NCI-H2227 (cell line): ENCODE data around the gene CDC5L.
A peak's percentile ranks its signal among the peaks of the same experiment; 100 is the strongest.

Source experiments
- DNase-seq: peaks from one replicate; lab custom pipeline; 2025; ENCODE audit not compliant: unreplicated experiment; lab: John Stamatoyannopoulos, UW

CDC5L gene

DNA sequence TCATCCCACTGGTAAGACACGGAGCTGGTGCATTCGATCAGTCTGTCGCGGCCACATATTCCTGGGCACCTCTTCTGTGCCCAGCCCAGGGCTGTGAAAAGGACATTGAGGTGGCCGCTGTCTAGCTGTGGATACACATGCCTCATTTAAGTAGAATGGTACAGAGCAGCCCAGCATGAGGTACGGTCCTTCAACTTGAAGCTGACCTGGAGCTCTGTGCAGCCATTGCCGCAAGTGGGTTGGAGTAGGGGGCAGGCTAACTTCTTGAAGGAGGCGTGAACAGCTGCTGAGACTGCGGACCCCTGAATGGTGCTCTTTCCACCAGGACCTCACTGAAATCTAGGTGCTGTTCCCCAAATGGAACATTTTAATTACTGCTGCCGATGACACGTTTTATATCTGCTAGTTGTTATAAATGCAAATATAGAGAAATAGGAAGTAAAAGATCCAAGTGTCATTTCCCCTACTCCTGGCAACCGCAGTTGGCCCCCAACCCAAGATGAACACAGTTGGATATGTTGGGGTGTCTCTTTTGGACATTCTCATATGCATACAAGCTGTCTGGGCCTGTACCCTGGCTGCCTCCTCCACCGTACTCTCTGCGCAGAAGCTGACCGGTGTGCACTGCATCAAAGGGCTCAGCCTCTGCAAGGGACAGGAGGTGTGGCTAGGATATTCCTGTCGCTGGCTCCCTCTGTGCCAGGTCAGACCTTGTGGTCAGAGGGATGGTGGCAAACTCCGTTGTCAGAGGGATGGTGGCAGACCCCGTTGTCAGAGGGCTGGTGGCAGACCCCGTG, 86.1 kb downstream of the CDC5L start:
- no peak for DNase-seq

DNA sequence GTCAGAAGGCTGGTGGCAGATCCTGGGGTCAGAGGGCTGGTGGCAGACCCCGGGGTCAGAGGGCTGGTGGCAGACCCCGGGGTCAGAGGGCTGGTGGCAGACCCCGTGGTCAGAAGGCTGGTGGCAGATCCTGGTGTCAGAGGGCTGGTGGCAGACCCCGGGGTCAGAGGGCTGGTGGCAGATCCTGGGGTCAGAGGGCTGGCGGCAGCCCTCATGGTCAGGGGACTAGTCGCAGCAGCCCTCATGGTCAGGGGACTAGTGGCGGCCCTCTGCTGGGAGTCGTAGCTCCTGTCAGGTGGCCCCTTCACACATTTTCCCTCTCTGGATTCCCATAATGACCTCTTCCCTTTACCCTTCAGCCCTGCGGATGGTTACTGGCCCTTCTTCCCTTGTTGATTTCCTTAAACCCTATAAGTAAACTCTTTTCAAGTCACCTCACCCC, 86.7 kb downstream of the CDC5L start:
- DNase-seq: no peak

DNA sequence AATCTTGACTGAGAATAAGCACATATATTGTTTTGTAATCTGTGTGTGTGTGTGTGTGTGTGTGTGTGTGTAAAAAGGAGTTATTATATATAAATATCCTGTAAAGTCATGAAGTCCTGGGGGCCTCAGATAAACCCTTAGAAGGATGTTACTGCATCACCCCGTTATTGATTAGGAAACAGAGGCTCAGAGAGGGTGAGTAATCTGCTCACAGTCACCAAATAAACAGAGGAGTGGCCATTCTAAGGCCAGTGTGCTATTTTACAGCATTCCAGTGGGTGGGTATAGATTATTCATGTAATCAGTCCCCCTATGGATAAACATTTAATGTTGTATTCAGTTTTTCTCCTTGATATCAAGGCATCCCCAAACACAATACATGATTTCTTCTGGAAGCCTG, 87.1 kb downstream of the CDC5L start:
- no peak for DNase-seq

DNA sequence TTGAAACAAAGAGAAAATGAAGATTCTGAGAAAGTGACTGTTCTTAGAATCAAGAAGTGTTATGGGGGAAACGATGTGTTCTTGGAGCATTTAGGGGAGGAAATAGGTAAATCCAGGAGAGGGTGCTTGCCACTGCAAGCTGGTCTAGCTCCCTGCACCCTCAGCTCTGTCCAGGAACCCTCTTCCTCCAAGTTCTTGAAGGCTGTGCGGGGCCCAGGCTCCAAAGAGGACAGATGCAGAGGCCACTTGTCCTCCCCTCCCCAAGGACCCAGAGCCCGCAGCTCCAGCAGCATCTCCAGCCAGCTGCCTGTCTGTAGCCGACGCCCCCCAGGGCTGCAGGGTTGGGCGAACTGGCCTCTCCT, 87.9 kb downstream of the CDC5L start:
- DNase-seq: no peak

DNA sequence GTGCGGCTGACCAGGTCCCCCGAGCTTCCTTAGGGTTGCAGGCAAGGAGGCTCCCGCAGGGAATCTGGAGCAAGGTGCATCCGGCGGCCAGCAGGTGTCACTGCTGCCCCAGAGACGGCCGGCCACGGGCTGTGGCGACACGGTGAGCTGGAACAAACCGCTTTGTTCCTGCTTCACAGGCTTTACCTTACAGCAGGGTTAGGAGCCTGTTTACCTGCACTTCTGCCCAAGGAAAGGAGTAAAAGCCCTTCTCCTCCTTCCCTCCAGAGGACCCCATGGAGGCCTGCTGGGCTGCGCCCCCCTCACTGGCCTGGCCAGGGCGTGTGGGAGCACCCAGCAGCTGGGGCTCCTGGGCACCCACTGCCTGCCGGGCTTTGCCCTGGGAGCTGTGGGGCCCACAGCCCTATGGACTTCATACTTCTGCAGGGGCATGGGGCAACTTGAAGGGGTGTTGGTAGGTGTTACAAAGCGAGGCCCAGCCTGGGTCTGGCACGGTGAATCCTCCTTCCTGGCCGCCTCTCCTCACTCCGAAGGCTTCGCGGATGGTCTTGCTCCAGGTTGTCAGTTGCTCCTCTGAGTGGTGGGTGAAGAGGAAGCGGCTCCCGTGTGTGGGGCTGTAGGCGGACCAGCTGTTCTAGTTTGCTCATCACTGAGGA, 88.4 kb downstream of the CDC5L start:
- DNase-seq: peak; percentile 85

DNA sequence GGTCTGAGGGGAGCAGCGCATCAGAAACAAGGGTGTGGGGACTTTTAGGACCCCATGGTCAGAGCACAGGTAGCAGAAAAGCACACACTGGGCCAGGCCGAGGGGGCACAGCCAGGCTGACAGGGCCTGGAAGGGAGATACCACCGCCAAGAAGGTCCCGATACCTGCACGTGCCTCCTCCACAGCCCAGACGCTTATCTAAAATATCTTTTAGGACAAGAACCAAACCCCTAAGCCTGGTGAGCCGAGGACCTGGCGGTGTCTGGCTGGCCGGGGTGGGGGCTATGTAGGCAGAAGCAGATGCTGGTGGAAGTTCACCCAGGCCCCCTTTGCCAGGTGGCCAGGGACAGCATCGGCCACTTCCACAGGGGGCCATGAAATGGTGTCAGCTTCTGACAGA, 89.3 kb downstream of the CDC5L start:
- DNase-seq: no peak

DNA sequence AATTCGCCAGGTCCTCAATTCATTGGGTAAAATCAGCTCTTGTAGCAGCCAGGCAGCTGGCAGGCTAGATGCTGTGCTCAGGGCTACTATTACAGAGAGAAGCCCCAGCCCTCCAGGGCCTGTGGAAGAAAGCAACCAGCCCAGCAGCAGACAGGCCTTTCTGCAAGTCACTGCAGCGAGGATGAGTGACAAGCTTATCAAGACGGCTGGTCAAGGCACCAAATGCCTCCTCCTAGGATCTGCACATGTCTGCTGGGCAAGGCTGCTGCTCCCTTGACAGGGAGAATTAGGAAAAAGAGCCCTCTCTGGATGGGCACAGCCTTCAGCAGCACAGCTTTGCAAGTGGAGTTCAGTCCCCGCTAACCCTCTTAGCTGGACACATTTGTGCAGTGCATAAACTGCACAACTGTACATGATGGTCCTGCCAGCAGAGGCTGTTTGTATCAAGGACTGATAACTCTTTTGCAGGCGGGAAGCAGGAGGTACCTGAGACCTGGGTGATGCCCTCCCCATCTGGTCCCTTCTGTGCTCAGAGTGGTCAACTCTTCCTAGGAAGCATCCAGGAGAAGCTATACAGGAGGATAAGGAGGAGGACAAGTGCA, 89.9 kb downstream of the CDC5L start:
- no peak for DNase-seq

DNA sequence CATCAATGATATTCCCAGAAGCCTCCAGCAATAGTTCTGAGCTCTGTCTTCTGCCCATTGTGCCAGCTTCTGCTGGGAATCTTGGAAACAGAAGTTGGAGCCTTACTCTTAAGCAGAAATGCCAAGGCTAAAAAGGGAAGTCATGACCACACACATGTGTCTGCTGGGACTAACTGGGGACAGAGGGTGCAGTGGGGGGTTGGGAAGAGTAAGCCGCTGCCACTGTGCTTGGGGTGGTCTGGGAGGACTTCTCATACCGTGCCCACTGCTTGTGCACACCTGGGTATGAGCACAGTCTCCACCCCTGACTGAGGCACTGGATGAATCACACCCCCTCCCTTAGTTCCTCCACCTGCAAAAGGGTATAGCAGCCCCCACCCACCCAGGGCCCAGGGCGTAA, 90.7 kb downstream of the CDC5L start:
- DNase-seq: no peak

DNA sequence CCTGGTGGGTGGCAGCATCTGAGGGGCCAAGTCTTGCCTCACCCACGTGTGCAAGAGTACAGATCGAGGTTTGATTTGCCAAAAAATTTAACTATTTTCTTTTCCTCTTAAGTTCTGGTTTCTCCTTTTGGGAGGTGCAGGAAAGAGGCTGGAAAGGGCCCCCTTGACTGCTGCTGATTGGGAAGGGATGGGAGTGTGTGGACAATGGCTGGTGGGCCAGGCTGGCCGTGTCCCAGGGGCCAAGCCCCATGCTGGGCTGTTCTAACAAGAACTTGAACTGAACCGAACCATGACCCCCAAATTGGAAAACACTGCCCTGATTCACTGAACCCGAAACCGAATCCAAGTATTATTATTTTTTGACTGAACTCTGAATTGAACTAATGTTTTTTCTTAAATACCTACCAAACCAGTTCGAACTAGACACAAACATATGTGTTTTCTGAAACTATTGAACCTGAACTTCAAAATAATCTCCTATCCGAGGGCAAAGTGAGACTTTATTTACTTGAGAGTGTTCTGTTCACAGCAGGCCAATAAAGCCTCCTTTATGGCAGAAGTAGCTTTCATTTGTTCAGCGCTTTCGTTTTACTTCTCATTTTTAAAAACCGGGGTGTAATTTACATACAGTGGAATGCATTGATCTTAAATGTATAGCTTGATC, 91.2 kb downstream of the CDC5L start:
- no peak for DNase-seq

DNA sequence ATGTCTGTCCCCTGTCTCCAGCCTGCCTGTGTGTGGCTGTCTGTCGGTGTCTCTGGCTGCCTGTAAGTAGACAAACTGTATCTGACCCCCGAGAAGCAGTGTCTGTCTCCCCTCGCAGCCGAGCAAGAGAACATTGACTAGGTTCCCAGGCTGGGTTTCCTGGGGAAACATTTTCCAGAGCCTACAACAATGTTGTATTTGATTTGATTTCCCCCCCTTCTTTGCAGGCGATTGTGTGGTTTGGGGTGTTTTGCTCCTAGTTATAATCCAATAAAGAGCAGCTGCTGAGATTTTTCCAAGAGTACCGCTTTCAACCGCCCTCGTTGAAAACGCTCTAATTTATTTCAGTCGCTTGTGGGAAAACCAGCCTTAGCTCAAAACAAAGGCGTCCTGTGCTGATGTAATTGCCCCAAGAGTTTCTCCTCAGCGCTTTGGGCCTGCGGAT, 92.6 kb downstream of the CDC5L start:
- DNase-seq: no peak

DNA sequence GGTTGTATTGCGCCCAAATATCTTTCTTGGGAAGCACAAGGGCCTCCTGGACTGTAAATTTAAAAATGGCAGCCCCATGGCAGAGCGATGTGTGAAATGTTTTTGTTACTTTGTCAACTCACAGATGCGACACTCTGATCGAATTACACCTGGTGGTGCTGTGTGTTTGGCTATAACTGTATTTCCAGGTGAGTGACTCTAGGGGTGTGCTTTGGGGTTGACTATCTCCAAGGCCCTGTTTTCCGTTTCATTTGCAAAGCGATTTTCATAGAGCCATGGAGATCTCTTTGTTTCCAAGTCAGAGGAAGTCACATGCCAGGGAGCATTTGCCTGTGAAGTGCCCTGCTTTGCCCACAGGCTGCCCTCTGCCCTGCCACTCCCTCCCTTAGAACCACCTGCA, 93.5 kb downstream of the CDC5L start:
- no peak for DNase-seq

DNA sequence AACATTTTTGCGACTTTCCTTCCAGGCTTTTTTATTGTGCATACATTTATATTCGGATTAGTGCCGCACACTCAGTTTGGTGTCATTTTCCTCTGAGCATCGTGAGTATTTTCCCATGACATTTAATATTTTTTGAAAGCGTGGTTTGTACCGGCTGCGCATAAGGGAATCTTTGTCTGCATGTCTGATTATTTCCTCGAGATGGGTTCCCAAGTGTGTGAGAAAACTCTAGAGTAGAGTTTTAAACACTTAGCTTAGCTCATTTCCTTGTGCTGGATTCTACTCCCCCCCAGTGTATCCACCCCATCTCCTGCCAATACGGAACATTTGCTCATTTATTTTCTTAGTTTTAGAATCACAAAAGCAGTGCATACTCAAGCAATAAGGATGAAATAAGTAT, 94.3 kb downstream of the CDC5L start:
- DNase-seq: no peak

DNA sequence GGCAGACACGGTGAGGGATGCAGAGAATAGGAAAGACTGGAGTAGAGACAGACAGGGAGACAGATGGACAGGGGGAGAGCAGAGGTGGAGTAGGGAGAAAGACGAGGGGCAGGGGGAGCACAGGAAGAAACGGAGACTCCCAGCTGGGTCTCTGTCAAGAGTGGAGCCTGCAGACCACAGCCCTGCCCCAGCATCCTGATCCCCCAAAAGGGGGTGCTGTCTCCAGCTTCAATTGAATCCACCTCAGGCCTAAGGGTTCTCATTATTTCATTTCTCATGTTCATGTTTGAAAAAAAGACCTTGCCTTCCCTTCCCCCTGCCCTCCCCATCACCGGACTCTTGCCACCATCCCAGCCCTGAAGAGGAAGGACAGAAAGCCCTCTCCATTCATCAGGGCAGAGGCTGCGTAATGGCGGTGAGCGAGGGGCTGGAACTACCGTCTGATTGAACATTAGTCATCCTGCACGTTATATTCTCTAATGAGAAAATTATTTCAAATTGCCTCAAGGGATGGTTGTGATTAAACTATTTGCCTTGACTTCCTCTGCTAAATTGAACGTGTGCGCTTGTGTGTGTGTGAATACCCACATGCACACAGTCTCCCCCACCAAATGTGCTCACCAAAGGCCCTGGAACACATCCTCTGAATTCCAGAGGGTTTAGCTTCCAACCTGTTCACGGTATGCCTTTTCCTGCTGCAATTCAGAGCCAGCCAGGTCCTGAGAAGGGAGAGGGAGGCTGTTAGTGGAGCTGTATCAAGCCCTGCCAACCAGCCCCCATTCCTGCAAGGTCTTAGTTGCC, 98.3 kb downstream of the CDC5L start:
- DNase-seq: no peak

DNA sequence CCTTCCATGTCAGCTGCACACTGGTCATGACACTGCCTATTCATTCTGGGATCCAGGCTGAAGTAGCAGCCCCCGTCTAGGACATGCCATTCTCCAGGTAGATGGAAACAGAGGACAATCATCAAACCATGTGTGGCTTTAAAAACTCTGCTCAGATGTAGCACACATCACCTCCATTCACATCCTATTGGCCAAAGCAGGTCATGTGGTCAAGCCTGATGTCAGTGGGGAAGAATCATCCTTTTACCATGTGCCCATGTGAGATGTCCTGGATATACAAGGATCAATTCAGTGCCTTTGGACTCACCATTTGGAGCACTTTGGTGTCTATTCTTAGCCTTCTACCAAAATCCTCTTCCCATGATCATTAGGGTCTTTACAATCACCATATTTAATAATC, 99.5 kb downstream of the CDC5L start:
- no peak for DNase-seq

DNA sequence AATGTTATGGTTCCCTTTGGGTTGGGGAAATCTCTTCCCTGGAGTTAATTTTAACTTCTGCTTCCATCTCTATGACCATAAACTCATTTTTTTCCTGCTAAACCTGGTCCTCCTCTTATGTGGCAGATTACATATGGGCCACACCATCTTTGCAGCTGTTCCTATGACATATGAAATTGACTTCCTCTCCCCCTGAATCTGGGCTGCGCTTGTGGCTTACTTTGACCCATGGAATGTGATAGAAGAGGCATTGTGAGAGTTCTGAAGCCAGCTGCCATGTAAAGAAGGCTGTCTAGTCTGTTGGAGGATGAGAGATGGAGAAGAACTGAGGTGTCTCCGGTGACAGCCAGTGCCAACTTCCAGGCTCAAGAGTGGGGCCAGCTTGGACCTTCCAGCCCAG, 100.1 kb downstream of the CDC5L start:
- no peak for DNase-seq

DNA sequence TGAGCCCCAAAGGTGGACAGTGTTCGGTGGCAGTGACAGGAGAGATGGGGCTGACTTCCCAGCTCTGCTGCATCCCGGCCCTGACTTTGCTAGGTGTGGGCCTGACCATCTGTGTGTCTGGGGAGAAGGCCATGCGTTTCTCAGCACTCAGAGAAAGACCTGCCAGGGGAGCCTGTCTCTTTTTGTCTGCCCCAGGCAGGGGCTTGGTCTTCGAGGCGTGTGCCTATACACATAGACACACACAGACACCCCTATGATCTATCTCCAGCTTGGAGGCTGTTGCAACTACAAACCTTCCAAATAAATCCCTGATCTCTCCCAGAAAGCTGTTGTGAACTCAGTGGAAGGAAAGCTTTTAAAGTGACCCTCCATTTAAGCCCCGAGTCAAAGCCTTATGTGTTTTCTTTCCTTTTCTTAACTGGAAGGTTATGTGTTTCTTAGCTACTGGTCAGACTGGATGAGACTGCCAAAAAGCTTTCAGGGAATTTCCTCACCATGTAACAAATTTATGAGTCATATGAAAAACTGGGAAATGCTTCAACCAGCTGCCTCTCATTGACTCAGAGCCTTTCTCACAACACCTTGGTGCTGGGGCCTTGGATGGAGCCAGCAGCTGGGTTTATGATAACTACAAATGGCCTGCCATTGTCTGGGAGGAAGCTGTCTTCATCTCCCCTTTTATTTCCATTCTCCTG, 102.6 kb downstream of the CDC5L start:
- DNase-seq: no peak

DNA sequence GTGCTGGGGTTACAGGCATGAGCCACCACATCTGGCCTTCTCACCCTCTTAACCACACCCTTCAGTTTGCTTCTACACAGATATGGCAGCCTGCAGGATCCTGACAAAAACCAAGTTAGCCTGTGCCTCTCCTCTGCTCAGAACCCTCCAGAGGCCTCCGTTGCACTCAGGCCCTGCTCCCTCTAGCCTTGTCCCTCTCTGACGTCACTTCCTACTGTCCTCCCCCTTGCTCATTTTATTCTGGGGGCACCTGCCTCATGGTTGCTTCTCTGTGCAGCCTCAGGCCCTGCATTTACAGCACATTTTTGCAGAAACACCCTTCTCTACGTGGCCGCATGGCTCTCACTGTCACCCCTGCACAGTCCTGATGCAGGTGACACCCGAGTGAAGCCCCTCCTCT, 105.6 kb downstream of the CDC5L start:
- DNase-seq: no peak

DNA sequence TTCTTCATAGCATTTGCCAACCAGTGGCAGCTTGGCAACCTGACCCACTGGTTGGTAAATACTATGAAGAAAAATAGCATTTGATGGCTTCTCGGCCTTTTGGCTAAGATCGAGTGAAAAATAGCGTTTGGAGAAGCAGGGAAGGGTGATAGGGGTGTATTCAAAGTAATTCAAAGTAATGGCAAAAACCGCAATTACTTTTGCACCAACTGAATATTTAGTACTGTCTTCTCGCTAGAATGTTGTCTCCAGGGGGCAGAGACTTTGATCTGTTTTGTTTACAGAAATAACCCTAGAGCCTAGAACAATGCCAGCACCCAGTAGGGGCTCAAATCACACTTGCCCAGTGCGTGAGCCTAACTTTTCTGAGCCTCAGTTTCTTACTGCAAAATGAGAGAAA, 106.1 kb downstream of the CDC5L start:
- no peak for DNase-seq

DNA sequence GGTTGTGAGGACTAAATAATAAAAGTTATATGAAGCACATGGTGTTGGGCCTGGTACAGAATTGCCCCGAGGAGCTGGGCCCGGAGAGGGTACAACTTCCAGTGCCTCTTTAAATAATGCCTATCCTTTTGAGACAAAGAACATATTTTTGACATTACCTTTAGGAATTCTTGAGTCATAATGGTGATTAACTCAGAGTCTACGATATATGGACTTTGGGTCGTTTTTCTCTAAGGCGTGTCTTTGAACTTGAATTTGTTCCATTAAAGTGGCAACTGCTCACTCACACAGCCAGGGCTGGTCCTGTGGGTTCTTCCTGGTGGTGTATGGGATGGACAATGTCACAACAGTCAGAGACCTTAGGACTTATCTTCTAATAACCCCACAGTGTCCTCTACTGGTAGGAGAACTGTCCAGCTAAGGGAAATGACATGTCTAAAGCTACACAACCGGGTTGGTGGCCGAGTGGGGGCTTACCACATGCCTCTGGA, 106.5 kb downstream of the CDC5L start:
- no peak for DNase-seq
